BJ (cell line): Measurements from ENCODE around the gene STK38. TPM values are rescaled to one million over a fixed set of nuclear protein-coding genes. Genes with fewer than 3 reads are reported as not detected.

Source experiments
- CTCF ChIA-PET: fragments of 350-600 bp; formaldehyde crosslinking; extraction: SDS; loops from one replicate; lab custom pipeline; 2021; ENCODE audit warnings: antibody characterized with exemption, inconsistent platforms; lab: Yijun Ruan, JAX
- POLR2A ChIA-PET: fragments of 300-600 bp; sonication (Branson Sonifier 250); formaldehyde crosslinking; extraction: SDS; loops from one replicate; lab custom pipeline; 2021; ENCODE audit warnings: antibody characterized with exemption; lab: Charles Lee
- DNase-seq: peaks from one replicate; pipeline ENCODE4 v3.0.0-alpha.2; 2011; ENCODE audit warnings: low read depth
- H3K27me3 ChIP-seq: 2 replicates; pipeline ENCODE4 v1.6.0; 2011; ENCODE audit warnings: low read length; ENCODE audit not compliant: control insufficient read depth, insufficient read depth
- H3K36me3 ChIP-seq: 2 replicates; pipeline ENCODE4 v1.5.1; 2011; ENCODE audit warnings: low read length; ENCODE audit not compliant: control insufficient read depth, insufficient read depth
- H3K4me3 ChIP-seq: 2 replicates; pipeline ENCODE4 v1.5.1; 2011; ENCODE audit warnings: low read depth, mild to moderate bottlenecking, control low read depth, low read length
- CTCF ChIP-seq: IDR thresholded peaks from 2 replicates; pipeline ENCODE4 v1.5.1; 2011; ENCODE audit warnings: low read depth, mild to moderate bottlenecking, control low read depth, inconsistent platforms, low read length, moderate library complexity; ENCODE audit not compliant: insufficient read depth
- polyA plus RNA-seq: library from polyadenylated mRNA; depleted of rRNA; stranded (reverse); fragments of >200 nt; gene quantifications from 2 replicates; pipeline ENCODE4 v1.2.3, GENCODE V29; 2011

Gene STK38
- polyA plus RNA-seq, 1 experiment, result 22.1 TPM

- TF ChIP-seq CTCF, result no peak
- ChIA-PET CTCF (interaction anchor here (1.3 kb wide), 1 partner anchor 18 kb away, joined by 3 read pairs; no protein-coding TSS in a partner anchor), POLR2A (no interaction called here)
- no peaks in the 10 kb centered on the region for H3K36me3 ChIP-seq
- peaks cover 2% of the 10 kb centered on the region; the same call in 1 of the 2 replicates for H3K27me3 ChIP-seq
- no peak for DNase-seq
- no peak overlapping the region for H3K4me3 ChIP-seq
Measured at GRCh38 chr6:36563928-36564284, 16.6 kb upstream of the STK38 start.

- DNase-seq, result no peak
Measured at GRCh38 chr6:36563237-36563927, 16.1 kb upstream of the STK38 start.

GRCh38 chr6:36560822-36561221, 13.5 kb upstream of the STK38 start:
- Histone ChIP-seq H3K27me3 (peaks cover 2% of the 10 kb centered on the region; the same call in 1 of the 2 replicates), H3K36me3 (no peaks in the 10 kb centered on the region), H3K4me3 (no peak overlapping the region)
- ChIA-PET CTCF (interaction anchor here (1.0 to 1.6 kb wide), 2 partner anchors 19 to 205 kb away, joined by 3 read pairs; no protein-coding TSS in a partner anchor), POLR2A (no interaction called here)
- DNase-seq, result no peak
- no peak for TF ChIP-seq CTCF

More at GRCh38 chr6:36563237-36563927, 16.1 kb upstream of the STK38 start:
- ChIA-PET POLR2A (no interaction called here), CTCF (interaction anchor here (1.3 kb wide), 1 partner anchor 17 kb away, joined by 3 read pairs; no protein-coding TSS in a partner anchor)
- H3K4me3 ChIP-seq, result no peak overlapping the region
- H3K36me3 ChIP-seq, result no peaks in the 10 kb centered on the region
- TF ChIP-seq CTCF, result no peak
- H3K27me3 ChIP-seq, result peaks cover 2% of the 10 kb centered on the region; the same call in 1 of the 2 replicates

GRCh38 chr6:36559011-36559793, 11.9 kb upstream of the STK38 start:
- POLR2A ChIA-PET, result no interaction called here
- no peak for TF ChIP-seq CTCF
- Histone ChIP-seq H3K36me3 (no peaks in the 10 kb centered on the region), H3K4me3 (no peak overlapping the region), H3K27me3 (peaks cover 2% of the 10 kb centered on the region; the same call in 1 of the 2 replicates)
- no peak for DNase-seq
- CTCF ChIA-PET, result interaction anchor here (1.6 kb wide), 1 partner anchor 207 kb away, joined by 3 read pairs; no protein-coding TSS in a partner anchor

- ChIA-PET POLR2A (no interaction called here), CTCF (no interaction called here)
- Histone ChIP-seq H3K36me3 (no peaks in the 10 kb centered on the region), H3K4me3 (no peak overlapping the region), H3K27me3 (no peaks in the 10 kb centered on the region)
- DNase-seq, result no peak
- no peak for TF ChIP-seq CTCF
Measured at GRCh38 chr6:36556281-36556680, 9.0 kb upstream of the STK38 start.
